RPMI8226 (cell line): Measurements from ENCODE around the gene PIANP.
"Not testable (repeated sequence)": the region's sequence is repeated elsewhere in the genome, so short reads cannot be mapped to it uniquely, and the experiment has no call there.

Source experiments
- DNase-seq: peaks from one replicate; pipeline ENCODE4 v3.0.0-alpha.2; 2015

The PIANP gene

DNA sequence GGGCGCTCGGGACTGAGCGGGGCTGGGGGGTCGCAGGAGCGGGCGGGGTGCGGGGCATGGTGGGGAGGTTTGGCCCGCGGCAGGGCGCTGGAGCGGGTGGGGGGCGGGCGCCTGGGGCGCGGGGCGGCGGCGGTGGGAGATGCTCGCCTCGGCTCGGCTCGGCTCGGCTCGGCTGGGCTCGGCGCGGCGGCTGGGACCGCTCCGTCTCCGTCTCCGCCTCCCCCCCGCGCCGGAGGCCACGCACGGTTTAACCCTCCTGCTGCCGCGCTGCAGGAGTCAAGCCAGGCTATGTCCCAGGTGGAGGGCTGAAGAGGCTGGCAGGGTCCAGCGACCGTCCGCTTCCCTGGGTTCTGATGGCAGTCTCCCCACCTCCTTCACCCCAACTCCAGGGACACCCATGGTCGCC lies at the start of gene PIANP:
Gene PIANP, minus strand, starts transcription at position 170 of the 406 bp plus-strand sequence. CDS start 2,754 bp downstream, outside the sequence.
- DNase-seq = peak; percentile 29

DNA sequence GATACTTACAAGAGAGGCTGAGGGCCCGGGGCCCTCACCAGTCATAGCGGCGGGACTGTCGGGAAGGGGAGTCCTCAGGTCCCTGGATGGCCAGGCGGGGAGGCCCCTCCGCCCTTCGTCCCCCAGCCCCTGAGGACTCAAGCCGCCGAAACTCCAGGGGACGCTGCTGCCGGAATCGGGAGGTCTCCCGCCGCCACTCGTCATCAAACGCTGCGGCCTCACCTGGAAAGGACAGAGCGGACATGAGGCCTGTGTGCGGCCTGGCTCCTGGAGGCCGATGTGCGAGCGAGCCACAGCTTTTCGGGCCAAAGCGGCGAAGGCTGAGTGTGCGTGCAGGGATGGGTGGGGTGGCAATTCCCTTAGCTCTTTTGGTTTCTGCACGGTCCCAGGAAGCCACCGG lies 48.1 kb upstream of the PIANP start:
- DNase-seq = no peak

DNA sequence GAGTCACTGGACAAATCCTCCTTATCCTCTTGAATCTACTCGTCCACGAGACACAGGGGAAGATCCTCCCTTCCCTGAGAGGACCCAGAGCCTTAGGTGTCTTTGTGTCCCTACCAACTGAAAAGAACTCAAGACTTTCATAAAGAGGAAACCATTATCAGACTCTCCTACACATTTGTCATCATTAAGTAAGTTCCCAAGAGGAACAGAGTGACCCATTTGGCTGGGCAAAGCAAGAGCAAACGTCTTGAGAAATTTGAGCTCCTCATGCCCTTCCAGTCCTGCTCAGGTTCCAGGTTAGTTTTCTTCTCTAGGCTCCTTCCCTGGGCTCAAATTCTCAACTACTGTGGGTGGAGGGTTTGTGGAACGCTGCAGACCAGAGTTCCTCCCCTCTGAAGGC lies 46.6 kb upstream of the PIANP start:
- DNase-seq = no peak

DNA sequence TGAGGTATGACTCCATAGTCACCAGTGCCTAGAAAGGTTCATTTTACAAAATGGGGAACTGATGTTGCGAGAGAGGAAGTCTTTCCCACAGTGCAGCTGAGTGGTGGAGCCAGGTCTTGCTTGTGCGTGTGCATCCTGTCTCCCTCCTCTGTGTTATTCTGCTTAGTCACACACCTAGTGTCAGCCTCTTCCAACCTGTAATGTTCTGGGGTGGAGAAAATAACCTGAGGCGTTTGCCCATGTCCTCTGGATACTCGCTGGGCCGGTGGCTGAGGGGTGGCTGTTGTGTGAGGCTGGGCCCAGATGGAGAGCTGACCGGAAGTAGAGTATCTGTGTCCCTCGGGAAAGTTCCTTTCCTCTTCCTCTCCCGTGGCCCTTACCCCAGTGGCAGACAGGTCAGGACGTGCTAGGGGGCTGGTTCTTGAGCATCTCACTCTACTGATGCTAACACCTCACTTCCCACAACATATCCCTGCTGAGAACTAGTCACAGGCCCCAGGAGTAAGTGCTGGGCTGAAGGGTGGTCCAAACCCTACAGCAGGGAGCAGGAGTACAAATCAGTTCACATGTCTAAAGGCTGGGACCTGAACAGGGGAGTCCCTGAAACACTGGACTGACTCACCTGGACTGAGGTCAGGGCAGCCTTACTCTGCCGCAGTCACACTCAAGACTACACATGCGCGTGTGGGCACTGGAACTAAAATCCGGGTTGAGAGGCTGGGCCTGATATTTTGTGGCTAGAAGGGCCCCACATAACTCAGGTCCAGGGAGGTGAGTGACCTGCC lies 45.3 kb upstream of the PIANP start:
- DNase-seq = peak; percentile 49

DNA sequence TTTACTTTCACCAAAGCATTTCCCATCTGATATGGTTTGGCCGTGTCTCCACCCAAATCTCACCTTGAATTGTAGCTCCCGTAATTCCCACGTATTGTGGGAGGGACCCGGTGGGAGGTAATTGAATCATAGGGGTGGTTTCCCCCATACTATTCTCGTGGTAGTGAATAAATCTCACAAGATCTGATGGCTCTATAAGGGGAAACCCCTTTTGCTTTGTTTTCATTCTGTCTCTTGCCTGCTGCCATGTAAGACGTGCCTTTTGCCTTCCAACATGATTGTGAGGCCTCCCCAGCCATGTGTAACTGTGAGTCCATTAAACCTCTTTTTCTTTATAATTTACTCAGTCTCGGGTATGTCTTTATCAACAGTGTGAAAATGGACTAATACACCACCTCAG lies 42.7 kb upstream of the PIANP start:
- DNase-seq = not testable (repeated sequence)

- no peak for DNase-seq
Measured at GRCh38 chr12:6742834-6743233, 42.2 kb upstream of the PIANP start.

DNA sequence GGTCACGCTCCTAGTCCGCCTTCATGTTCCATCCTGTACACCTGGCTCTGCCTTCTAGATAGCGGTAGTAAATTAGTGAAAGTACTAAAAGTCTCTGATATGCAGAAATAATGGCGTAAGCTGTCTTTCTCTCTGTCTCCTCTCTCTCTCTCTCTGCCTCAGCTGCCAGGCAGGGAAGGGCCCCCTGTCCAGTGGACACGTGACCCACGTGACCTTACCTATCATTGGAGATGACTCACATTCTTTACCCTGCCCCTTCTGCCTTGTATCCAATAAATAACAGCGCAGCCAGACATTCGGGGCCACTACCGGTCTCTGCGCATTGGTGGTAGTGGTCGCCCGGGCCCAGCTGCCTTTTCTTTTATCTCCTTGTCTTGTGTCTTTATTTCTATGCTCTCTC lies 41.5 kb upstream of the PIANP start:
- DNase-seq = not testable (repeated sequence)

GRCh38 chr12:6736754-6737153 lies 36.1 kb upstream of the PIANP start:
- no peak for DNase-seq

GRCh38 chr12:6735448-6736191 lies 35.0 kb upstream of the PIANP start:
- DNase-seq = peak; percentile 74

GRCh38 chr12:6734506-6735387 lies 34.1 kb upstream of the PIANP start:
- no peak for DNase-seq

DNA sequence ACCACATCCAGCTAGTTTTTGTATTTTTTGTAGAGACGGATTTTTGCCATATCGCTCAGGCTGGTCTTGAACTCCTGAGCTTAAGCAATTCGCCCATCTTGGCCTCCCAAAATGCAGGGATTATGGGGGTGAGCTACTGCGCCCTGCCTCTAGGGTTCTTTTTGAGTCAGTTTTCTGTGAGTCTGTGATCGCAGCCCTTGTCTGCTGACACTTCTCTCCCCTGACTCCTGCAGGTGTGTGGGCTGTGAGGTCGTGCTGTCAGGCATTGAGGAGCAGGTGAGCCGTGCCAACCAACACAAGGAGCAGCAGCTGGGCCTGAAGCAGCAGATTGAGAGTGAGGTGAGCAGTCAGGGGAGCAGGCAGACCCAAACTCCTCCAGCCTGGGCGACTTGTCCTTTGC lies 29.6 kb upstream of the PIANP start:
- no peak for DNase-seq

DNA sequence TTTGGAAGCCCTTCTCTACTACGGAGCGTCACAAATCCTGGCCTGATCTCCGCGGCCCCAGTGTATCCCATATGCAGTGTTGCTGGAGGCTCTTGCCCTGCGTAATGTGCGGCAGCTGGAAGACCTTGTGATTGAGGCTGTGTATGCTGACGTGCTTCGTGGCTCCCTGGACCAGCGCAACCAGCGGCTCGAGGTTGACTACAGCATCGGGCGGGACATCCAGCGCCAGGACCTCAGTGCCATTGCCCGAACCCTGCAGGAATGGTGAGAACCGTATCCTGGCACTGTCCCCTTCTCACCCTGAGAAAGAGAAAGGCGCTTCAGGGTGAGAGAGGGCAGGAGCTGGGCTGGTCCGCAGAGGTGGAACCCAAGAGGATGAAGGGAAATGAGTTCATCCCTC lies 28.6 kb upstream of the PIANP start:
- DNase-seq = no peak

GRCh38 chr12:6725350-6725749 lies 24.7 kb upstream of the PIANP start:
- no peak for DNase-seq

GRCh38 chr12:6724409-6724797 lies 23.8 kb upstream of the PIANP start:
- peak; percentile 66 for DNase-seq

- DNase-seq = peak; percentile 100
Measured at GRCh38 chr12:6723607-6724408, 23.2 kb upstream of the PIANP start, which contains the start of gene COPS7A. Gene COPS7A, plus strand, starts transcription at chr12:6724046. Its CDS starts 611 bp downstream, at chr12:6724657.

DNA sequence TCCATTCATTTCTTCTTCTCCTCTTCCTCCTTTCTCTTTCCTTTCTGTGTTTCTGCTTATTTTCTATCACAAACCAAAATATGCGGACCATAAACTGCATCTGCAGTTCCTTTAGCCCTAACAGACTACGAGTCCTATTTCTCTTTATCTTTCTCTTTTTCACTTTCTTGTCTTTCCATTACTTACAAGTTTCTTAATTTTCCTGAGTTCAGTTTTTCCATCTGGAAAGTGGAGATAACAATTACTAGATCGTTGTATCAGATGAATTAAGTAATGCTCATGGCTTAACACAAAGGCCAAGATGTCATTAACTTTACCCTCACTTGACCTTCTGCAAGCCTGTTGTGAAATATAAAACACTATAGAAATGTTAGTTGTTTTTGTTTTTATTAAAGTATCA lies 22.2 kb upstream of the PIANP start:
- no peak for DNase-seq

- no peak for DNase-seq
Measured at GRCh38 chr12:6716874-6717437, 16.3 kb upstream of the PIANP start.

GRCh38 chr12:6716031-6716873 lies 15.6 kb upstream of the PIANP start:
- not testable (repeated sequence) for DNase-seq

GRCh38 chr12:6708960-6709394 lies 8.4 kb upstream of the PIANP start:
- DNase-seq = no peak

- DNase-seq = not testable (repeated sequence)
Measured at GRCh38 chr12:6708351-6708750, 7.7 kb upstream of the PIANP start.

DNA sequence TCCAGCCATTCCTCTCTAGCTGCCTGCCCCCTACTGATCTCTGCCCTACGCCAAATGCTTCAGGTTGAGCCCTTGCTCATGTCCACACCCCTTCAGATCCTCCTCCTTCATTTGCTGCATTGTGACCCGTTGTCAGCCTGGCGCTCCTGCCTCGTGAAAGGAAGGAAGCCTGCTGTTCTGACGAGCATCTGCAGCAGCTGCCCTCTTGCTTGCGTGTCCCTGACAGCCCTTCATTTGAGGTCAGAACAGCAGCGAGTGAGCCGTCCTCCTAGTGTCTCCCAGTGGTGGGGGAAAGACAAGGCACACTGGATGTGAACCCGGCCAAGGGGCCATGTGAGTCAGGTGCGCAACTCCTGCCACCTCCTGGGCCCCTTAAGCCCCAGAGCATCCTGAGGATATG lies 3.0 kb upstream of the PIANP start:
- peak; percentile 69 for DNase-seq
